Measurements from ENCODE around the gene SH3GLB1.

- no peak for TF ChIP-seq CTCF (IDR thresholded peaks at IDR 0.05; ENCODE audit: low read depth, low read length, missing input control)
- TF ChIP-seq MAX (IDR thresholded peaks at IDR 0.05): no peak
- TF ChIP-seq SP1 (IDR thresholded peaks at IDR 0.05): no peak
- no peak for TF ChIP-seq GABPA (IDR thresholded peaks at IDR 0.05 in 1 of 2, conservative IDR thresholded peaks at IDR 0.05 in 1 of 2)
- TF ChIP-seq RAD21 (IDR thresholded peaks at IDR 0.05): no peak
- TF ChIP-seq EGR1 (IDR thresholded peaks at IDR 0.05; ENCODE audit: low read depth in 2 of 2): no peak
Observed at GRCh38 chr1:86696522-86696921, 7.9 kb upstream of the SH3GLB1 start.
